ENCODE measurements around the gene MEGF8.

The MEGF8 gene

DNA sequence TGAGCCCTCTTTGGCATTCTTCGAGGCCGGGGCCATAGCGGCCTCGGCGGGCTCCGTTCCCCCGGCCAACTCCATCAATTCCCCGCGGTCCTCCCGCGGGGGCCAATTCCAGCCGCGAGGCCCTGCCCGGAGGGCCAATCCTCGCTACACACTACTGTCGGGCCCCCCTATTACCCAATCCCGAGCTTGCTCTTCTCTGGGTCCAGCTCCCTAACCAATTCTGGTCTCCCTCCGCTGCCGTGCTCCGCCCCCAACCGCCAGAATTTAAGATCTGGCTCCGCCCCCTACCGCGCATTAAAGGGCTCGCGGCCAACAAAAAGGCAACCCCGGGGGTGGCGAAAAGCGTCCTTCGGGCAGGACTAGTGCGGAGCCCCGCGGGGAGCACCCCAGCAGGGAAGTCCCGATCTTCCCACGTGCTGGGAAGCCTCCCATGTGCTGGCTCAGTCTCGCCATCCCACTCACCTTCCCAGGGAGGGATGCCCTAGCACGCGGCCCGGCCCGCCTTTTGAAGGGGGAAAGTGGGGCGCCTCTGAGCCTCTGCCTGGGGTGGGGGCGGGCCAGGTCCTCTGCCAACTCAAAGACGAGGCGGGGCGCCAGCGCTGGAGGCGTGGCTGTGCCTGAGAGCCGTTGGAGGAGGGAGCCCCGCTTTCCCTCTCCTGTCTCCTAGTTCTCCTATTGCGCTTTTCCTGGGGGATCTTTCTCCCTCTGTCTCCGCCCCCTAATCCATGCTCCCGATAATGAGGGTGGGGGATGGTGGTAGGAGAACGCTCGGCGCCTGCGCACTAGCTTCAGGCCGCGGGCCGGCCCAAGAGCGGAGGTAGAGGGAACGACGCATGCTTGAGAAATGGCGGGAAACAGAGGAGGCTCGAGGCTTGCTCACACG is 98.3 kb downstream of the MEGF8 start:
- DNase-seq = peak; percentile 92

DNA sequence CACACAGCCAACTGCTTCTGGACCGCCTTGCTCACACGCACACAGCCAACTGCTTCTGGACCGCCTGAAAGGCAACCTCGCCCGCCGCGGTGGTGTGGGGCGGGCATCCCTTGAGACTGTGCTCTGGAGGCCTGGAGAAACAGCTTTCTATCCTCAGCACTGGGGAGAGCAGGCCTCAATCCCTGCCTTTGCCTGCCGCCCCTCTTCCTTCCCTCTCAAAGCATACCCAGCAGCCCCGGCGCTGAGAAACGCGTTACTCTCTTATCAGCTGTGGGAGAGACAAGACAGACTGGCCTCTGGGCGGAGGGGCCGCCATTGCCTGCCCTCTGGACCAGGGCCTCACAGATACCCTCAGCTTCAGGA is 98.9 kb downstream of the MEGF8 start:
- DNase-seq = no peak

DNA sequence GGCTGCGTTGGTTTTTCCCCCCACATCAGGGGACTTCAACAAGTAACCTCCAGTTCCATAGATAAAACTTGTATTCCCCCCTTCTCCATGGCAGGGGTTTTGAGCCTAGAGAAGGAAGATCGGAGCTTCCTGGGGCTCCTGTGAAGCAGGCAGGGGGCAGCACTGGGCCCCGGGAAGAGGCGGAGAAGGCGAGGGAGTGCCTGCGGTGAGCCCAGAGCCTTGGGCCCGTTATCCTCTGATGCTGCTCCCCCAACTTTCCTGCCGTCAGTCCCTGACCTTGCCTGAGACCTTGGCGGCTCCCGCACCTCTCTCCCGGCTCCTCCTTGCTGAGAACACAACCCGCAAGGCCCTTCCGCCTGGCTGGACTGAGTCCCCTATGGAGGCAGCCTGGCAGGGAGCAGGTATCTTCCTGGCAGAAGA is 99.3 kb downstream of the MEGF8 start:
- DNase-seq = no peak

DNA sequence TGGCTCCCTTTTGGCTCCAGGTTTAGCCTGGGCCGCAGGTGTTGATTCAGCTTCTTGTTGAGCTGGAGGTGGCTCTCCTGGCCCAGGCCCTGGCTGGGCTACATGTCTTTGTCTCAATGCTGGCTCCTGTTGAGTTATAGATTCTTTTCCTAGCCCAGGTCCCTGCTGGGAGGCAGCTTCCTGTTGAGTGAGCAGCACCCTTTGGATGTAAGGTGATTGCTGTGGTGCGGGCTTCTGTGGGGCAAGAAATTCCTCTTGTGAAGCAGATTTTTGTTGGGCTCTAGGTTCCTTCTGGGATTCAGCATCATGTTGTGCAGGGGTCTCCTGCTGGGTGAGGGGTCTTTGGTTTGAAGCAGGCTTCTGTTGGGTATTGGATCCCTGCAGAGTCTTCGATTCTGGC is 101.2 kb downstream of the MEGF8 start:
- DNase-seq = no peak

DNA sequence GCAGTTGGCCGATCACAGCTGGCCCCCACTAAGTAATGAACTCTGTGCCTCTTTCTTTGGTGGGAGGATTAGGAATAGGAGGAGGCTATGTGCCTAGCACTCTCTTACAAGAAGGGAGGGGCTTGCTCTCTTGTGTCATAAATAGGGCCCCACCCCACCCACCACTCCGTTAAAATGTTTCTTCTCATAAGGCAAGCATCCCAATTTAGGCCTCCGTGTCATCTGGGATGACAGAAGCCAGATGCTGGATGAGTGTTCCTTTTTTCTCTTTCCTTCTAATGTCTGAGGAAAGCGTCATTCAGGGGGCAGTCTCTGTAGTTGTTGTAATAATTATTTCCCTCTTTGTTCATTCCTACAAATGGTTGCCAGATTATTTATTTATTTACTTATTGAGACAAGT is 101.9 kb downstream of the MEGF8 start, which contains the start of gene LIPE:
TSS of gene LIPE (minus strand) at position 76 of the 400 bp plus-strand sequence. CDS start 239 bp downstream, outside the sequence.
- DNase-seq = no peak

All from NCI-H1105 (cell line).